GM19238 (cell line): ENCODE results near the gene GNB1L.

ENCODE experiments used
- DNase-seq: peaks from one replicate; pipeline ENCODE4 v3.0.0; 2011; ENCODE audit warnings: low spot score; ENCODE audit not compliant: insufficient read length

The GNB1L gene

DNA sequence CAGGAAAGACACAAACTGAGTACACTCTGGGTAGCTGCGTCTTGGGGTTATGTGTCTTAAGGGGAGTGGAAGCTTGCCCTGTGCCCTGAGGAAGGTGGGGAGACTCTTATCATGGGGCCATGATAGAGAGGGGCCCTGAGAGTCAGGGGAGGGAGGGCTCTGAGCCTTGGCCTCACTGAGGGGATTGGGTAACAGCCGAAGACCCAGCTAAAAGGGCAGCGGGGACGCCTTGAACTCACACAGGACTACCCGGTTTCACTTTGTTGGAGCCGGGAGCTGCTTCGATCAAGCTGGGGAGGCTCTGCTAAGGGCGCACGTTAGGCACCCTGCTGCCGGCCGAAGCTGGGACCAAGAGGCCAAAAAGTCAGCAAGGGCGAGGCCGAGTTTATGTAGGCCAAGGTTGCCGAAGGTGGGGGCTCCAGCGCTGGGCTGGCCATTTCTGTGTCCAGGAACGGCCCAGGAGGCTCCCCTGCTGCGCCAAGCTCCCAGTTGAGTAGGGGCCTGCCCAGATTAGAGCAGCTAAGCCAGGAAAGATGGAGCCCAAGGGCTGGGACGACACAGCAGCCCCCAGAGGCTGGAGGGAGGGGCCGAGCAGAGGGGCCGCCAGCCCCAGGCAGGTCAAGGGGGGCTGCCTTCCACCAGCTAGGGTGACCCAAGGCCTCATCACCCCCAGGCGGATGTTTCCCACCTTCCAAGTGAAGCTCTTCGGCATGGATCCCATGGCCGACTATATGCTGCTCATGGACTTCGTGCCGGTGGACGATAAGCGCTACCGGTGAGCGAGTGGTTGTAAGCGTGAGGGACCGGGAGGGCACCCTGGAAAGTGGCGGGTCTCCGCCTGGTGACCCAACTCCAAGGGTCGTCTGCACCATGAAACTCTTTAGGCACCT, 91.9 kb downstream of the GNB1L start:
- DNase-seq, result no peak

GRCh38 chr22:19761725-19762567, 92.7 kb downstream of the GNB1L start:
- DNase-seq, result no peak

DNA sequence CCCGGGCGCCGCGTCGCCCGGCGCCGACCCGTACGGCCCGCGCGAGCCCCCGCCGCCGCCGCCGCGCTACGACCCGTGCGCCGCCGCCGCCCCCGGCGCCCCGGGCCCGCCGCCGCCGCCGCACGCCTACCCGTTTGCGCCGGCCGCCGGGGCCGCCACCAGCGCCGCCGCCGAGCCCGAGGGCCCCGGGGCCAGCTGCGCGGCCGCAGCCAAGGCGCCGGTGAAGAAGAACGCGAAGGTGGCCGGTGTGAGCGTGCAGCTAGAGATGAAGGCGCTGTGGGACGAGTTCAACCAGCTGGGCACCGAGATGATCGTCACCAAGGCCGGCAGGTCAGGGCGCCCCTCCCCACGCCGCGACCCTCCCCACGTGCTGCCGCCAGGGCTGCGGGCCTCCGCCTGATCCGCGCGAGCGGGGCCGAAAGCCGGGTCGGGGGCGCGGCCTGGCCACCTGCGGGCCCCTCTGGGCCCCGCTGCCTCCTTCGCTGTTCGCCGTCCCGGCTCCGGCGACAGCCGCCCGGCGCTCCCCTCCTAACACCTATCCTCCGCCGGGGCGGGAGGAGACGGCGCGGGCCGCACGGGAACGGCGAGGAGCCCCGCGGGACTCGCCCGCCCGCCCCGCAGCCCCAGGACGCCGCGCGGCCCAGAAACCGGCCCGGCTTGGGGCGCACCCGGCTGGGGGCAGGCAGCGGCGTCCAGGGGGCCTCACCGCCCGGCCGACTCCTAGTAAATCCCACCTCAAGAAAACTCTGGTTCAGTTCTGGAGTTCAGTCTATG, 93.5 kb downstream of the GNB1L start:
- DNase-seq, result no peak

DNA sequence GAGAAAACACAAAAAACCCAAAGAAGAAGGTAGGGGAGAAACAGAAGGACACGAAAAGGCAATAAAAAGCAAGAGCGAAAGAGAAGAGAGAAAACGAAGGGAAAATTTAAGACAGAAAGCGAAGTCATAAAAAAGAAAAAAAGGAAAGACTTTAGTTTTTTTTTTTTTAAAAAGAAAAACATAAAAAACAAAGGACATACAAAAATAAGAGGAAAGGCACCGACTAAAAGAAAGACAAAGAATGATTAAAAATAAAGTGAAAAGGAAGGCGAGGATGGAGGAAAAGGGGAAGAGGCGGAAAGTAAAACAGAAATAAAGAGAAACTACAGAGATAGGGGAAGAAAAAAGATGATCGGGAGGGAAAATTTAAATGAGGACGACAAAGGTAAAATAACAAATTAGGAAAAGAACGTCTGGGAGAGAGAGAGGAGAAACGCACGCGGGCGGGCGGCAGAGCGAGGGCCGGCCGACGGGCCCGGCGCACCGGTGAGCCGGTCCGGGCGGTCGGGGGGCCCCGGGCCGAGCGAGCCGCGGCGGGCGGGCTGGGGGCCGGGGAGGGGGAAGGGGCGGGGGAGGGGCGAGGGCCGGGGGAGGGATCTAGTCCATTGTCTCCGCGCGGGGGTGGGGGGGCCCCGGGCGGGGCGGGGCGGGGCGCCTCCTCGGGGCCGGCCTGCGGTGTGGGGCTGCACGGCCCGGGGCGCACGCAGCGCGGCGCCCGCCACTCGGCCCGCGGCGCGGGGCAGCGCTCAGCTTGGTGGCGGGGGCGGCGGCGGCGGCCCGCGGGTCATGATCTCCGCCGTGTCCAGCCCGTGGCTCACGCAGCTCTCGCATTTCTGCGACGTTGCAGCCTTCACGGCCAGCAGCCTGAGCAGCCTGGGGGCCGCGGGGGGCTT, 94.4 kb downstream of the GNB1L start, which contains the start of gene TBX1:
Gene TBX1 (plus strand): TSS at position 721 of the 893 bp plus-strand sequence. CDS start 66 bp downstream, at position 787.
- DNase-seq, result no peak

- no peak for DNase-seq
These were observed 95.1 kb downstream of the GNB1L start for GRCh38 chr22:19759427-19760057.

- DNase-seq, result no peak
These were observed 95.7 kb downstream of the GNB1L start for GRCh38 chr22:19758896-19759426.

DNA sequence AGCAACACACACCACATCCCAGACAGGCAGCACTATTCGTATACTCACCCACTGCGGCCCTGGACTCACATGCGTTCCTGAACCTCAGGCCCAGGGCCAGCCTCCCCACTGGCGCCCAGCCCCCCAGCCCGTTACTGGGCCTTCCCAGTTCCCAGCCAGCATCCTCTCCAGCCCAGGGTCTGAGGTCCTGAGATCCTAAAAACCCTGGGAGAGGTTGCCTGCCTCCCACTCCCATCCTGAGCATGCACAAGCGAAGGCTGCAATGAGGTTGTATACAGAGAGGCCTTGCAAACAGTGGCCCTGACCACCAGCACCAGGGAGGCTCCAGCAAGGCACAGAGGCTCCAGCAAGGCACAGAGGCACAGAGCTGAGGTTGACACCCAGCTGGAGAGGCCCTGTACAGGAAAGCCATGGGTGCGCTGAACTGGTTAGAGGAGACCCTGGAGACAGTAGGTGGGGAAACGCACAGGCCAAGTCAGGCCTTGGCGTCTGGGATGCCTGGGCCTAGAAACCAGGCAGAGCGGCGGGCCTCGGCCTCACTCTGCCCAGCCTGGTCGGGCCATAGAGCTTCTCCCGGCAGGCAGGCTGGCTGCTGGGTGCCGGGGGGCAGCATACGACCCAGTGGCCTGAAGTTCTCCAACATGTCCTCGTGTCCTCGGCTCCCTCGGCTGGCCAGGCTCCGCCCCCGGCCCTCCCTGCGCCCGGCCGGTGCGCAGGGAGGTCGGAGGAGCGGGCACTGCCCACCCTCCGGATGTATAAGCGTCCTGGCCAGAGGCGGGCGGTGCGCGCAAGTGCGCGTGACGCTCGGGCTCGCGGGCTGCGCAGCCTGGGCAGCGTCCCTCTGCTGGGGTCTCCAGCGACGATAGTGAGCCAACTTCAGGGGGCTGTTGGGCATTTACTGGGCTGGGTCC, 96.4 kb downstream of the GNB1L start:
- no peak for DNase-seq

GRCh38 chr22:19757140-19757984, 97.3 kb downstream of the GNB1L start:
- no peak for DNase-seq

- peak; percentile 79 for DNase-seq
These were observed 98.2 kb downstream of the GNB1L start for GRCh38 chr22:19756288-19757128.

GRCh38 chr22:19755722-19756287, 98.9 kb downstream of the GNB1L start:
- DNase-seq, result no peak

GRCh38 chr22:19755145-19755710, 99.4 kb downstream of the GNB1L start:
- no peak for DNase-seq

DNA sequence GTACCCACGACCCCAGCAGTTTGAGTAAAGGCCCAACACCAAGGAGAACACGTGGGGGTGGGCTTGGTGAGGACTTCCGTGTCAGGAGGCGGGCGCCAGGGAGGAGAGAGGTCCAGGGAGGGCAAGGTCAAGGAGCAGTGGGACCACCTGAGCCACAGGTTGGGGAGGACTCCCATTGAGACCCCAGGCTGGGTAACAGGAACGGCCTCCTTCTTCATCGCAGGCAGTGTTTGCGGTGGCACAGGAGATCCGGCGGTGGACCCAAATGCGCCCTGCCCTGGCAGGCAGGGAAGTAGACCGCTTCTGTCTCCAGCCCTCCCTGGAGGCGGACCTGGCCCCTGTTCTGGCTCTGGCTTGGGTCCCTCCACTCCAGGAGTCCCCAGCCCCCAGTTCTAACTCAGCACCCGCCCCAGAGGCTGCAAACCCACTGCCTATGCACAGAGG, 100.0 kb downstream of the GNB1L start:
- DNase-seq, result no peak

GRCh38 chr22:19753996-19754700, 100.5 kb downstream of the GNB1L start:
- no peak for DNase-seq

- no peak for DNase-seq
These were observed 101.4 kb downstream of the GNB1L start for GRCh38 chr22:19753090-19753842.
